ENCODE measurements around the gene ZNF688. TPM values are rescaled to one million over a fixed set of nuclear protein-coding genes. Genes with fewer than 3 reads are reported as not detected.

The ZNF688 gene
- total and polyA plus RNA-seq, 5 donors from 2014 or later = 12.1 to 59.1 (median 50.0) TPM

DNA sequence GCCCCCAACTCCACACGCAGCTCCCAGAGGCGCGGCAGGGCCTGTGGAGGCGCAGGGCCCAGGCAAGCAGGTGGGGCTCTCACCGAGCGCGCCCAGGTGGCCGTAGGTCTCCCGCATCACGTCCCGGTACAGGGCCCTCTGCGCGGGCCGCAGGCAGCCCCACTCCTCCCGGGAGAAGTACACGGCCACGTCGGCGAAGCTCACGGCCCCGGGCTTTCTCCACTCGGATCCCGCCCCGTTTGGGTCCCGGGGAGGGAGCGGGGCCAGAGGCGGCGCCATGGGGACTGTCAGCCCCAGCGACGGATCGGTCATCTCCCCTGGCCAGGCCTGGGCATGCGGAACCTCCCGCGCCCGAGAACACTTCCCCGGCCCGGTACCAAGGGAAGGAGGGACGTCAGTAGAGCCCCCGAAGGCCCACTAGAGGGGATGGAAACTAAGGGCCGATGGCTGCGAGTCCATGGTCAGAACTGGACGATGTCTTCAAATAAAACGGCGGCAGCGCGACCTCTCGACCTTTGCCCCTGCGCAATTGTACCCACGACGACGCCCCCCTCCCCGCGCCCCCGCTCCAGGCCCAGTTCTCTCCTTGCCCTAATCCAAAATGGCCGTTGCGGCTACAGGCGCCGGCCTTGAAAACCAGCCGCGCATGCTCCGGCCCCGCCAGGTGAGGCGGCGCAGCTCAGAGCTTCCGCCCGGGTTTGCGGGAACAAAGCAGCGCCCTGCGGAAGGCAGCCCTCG is 37.0 kb downstream of the ZNF688 start, which contains the start of gene ZNF747:
ZNF747 (minus strand) TSS at position 491 of the 738 bp plus-strand sequence; CDS start at position 312, 179 bp downstream.
- peak within 1 kb of the TSS; percentile 94 for H3K4me3 ChIP-seq (ENCODE audit: low read depth, low read length)
- peak within 1 kb of the TSS; percentile 89 to 99 (median 96) for H3K4me3 Mint-ChIP-seq
- peaks cover 14% of the 10 kb centered on the region for H3K36me3 Mint-ChIP-seq
- H3K4me1 Mint-ChIP-seq = peaks cover 10 to 61% (median 25%) of the 10 kb centered on the region in 4 donors
- peaks cover 5% of the 10 kb centered on the region for H3K36me3 ChIP-seq (ENCODE audit: control insufficient read depth, insufficient read depth, low read length)
- H3K4me1 ChIP-seq (ENCODE audit: control insufficient read depth, insufficient read depth, low read length, poor library complexity, severe bottlenecking) = peaks cover 32% of the 10 kb centered on the region
- peak within 1 kb of the TSS; percentile 90 for H3K27ac ChIP-seq (ENCODE audit: insufficient read depth, low read length, poor library complexity, severe bottlenecking)
- no peaks in the 10 kb centered on the region for H3K9me3 Mint-ChIP-seq
- no peaks in the 10 kb centered on the region for H3K9me3 ChIP-seq (ENCODE audit: control insufficient read depth in 2 of 2, low read length in 2 of 2)
- DNase-seq (peak; percentile 88 to 94 (median 91)), ATAC-seq (ENCODE audit: low read depth in 2 of 2) (peak; percentile 76 to 82)
- H3K27ac Mint-ChIP-seq = peak within 1 kb of the TSS; percentile 96 to 99 (median 98)
- H3K27me3 ChIP-seq (ENCODE audit: control insufficient read depth, insufficient read depth, low read length) = no peaks in the 10 kb centered on the region
- no peaks in the 10 kb centered on the region for H3K27me3 Mint-ChIP-seq

DNA sequence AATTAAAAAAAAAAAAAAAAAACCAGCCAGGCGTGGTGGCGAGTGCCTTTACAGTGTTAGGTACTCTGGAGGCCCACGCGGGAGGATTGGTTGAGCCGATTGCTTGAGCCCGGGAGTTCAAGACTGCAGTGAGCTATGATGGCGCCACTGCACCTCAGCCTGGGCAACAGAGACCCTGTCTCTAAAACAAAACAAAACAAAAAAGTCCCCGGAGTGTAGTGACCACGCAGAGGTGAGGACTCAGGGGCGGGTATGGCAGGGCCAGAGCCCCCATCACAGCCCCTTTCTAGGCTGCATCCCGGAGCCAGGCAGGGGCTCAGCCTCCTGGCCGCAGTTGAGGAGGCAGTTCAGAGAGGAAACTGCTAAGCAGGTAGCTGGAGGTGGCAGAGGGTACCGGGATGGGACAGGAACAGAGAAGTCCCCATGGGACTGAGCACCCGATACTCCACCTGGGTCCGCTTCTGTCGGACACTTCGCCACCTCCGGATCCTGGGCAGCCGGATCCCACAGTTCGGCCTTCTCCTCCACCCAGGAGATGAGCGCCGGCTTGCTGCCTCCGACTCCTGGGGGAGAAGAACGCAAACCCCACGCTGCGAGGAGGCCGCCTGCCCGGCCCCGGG is 37.7 kb downstream of the ZNF688 start:
- Mint-ChIP-seq H3K9me3 (no peaks in the 10 kb centered on the region), H3K27me3 (no peaks in the 10 kb centered on the region), H3K27ac (peak overlapping the region; percentile 66 to 94 (median 77)), H3K36me3 (peaks cover 14% of the 10 kb centered on the region), H3K4me3 (peak overlapping the region; percentile 79 to 96 (median 90)), H3K4me1 (peaks cover 10 to 61% (median 26%) of the 10 kb centered on the region in 4 donors)
- DNase-seq (peak in 1 of 3 donors; percentile 44), ATAC-seq (ENCODE audit: low read depth in 2 of 2) (no peak)
- H3K27me3 ChIP-seq (ENCODE audit: control insufficient read depth, insufficient read depth, low read length) = no peaks in the 10 kb centered on the region
- H3K4me3 ChIP-seq (ENCODE audit: low read depth, low read length) = peak overlapping the region; percentile 44
- H3K9me3 ChIP-seq (ENCODE audit: control insufficient read depth in 2 of 2, low read length in 2 of 2) = no peaks in the 10 kb centered on the region
- H3K4me1 ChIP-seq (ENCODE audit: control insufficient read depth, insufficient read depth, low read length, poor library complexity, severe bottlenecking) = peaks cover 33% of the 10 kb centered on the region
- H3K27ac ChIP-seq (ENCODE audit: insufficient read depth, low read length, poor library complexity, severe bottlenecking) = peak overlapping the region; percentile 90
- H3K36me3 ChIP-seq (ENCODE audit: control insufficient read depth, insufficient read depth, low read length) = peaks cover 5% of the 10 kb centered on the region

DNA sequence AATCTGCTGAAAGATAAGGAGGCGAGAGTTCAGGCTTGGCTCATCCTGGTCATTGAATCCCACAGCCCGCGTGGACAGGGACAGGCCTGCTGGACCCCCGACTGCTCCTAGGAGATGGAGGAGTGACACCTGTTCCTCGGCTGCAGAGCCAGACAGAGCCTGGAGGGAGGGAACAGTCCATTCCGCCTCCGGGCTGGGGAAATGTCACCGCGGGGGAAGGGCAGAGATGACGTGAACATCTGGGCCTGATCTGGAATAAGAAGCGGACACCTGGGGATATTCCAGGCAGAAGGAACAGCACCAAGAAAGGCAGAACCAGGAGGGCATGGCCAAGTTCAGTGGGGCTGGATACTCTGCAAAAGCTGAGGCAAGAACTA is 38.4 kb downstream of the ZNF688 start:
- peaks cover 37% of the 10 kb centered on the region for H3K4me1 ChIP-seq (ENCODE audit: control insufficient read depth, insufficient read depth, low read length, poor library complexity, severe bottlenecking)

DNA sequence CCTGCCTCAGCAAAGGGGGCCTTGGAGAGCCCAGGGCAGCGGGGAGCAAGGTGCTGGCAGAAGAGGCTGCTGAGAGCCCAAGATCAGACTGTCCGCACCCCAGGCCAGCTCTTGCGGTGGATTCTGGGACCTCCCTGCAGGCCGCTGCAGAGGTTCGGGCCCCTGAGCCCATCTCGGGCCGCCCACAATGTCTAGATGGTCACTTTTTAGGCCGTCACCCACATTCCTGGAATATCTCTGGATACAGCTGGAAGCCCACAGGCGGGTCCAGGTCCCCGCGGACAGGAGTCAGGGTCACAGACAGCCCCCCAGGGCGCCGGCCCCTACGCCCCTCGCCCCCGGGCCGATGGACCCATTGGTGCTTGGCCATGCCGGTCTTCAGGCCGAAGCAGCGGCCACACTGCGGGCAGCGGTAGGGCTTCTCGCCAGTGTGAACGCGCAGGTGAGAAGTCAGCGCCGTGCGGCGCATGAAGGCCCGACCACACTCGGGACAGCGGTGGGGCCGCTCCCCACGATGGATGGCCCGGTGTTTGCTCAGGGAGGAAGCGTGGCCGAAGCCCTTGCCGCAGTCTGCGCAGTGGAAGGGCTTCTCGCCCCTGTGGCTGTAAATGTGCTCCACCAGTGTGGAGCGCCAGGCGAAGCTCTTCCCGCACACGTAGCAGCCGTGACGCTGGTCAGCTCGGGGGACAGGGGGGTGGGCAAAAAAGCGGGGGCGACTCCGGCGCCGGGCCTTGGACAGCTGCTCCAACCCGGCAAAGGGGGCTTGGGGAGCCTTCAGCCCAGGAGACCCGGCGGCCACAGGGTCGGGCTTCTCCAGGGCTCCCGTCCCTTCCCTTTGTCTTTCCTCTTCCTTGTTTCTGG is 39.0 kb downstream of the ZNF688 start:
- Mint-ChIP-seq H3K4me1 (peaks cover 16 to 61% (median 31%) of the 10 kb centered on the region in 4 donors), H3K27ac (no peak overlapping the region), H3K4me3 (peak overlapping the region; percentile 21 to 89 (median 55)), H3K9me3 (no peaks in the 10 kb centered on the region), H3K36me3 (peaks cover 9% of the 10 kb centered on the region), H3K27me3 (no peaks in the 10 kb centered on the region)
- Histone ChIP-seq H3K36me3 (ENCODE audit: control insufficient read depth, insufficient read depth, low read length) (peaks cover 5% of the 10 kb centered on the region), H3K27ac (ENCODE audit: insufficient read depth, low read length, poor library complexity, severe bottlenecking) (no peak overlapping the region), H3K27me3 (ENCODE audit: control insufficient read depth, insufficient read depth, low read length) (no peaks in the 10 kb centered on the region), H3K4me3 (ENCODE audit: low read depth, low read length) (no peak overlapping the region), H3K4me1 (ENCODE audit: control insufficient read depth, insufficient read depth, low read length, poor library complexity, severe bottlenecking) (peaks cover 42% of the 10 kb centered on the region), H3K9me3 (ENCODE audit: control insufficient read depth in 2 of 2, low read length in 2 of 2) (no peaks in the 10 kb centered on the region)
- ATAC-seq (ENCODE audit: low read depth in 2 of 2) (no peak), DNase-seq (no peak)

More for the DNA sequence above, 38.4 kb downstream of the ZNF688 start:
- Histone ChIP-seq H3K36me3 (ENCODE audit: control insufficient read depth, insufficient read depth, low read length) (peaks cover 5% of the 10 kb centered on the region), H3K27me3 (ENCODE audit: control insufficient read depth, insufficient read depth, low read length) (no peaks in the 10 kb centered on the region), H3K4me3 (ENCODE audit: low read depth, low read length) (no peak overlapping the region), H3K9me3 (ENCODE audit: control insufficient read depth in 2 of 2, low read length in 2 of 2) (no peaks in the 10 kb centered on the region), H3K27ac (ENCODE audit: insufficient read depth, low read length, poor library complexity, severe bottlenecking) (no peak overlapping the region)
- peak overlapping the region; percentile 54 to 83 (median 76) for H3K4me3 Mint-ChIP-seq
- no peaks in the 10 kb centered on the region for H3K9me3 Mint-ChIP-seq
- peaks cover 14% of the 10 kb centered on the region for H3K36me3 Mint-ChIP-seq
- H3K27me3 Mint-ChIP-seq = no peaks in the 10 kb centered on the region
- peaks cover 10 to 61% (median 29%) of the 10 kb centered on the region in 4 donors for H3K4me1 Mint-ChIP-seq
- H3K27ac Mint-ChIP-seq = peak overlapping the region; percentile 59 to 77 (median 77)
- DNase-seq (no peak), ATAC-seq (ENCODE audit: low read depth in 2 of 2) (no peak)

DNA sequence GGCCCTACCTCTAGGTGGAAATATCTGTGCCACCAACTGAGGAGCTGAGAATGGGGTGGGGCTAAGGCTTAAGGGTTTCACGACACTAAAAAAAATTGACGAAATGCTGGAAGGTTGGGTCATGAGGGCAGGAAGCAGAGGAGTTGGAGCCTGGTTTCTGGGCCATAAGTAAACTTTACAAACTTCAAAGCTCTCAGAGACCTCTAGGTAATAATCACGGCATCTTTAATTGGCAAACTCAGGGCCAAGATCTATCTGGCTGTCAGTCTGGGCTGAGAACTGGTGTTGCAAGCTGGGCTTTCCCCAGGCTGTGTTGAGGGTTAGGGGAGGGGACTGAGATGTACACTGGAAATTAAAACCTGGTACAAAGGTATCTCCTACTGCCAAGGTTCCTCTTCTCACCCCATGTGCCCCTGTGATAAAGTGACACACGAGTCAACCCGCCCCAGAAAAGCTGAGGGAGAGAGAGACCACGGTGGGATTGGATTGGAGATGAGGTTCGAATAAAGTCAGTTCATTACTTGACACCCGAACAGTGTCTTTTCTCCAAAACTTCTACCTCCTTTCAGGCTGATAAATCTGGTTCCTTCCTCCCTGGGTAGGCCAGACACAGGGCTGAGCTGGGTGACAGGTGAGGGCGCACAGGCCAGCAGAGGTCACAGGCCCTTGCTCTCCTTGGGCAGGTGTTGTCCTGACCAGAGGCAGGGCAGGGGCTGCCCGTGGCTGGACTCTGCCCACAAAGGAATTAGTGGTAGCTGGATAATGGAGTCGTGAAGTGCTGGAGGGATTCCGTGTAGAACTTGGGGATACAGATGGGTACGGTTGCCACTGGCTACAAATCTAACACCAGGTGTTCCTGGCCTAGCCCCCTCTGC is 41.1 kb downstream of the ZNF688 start:
- H3K9me3 Mint-ChIP-seq = peaks cover 0 to 2% (median 0%) of the 10 kb centered on the region in 7 donors
- H3K9me3 ChIP-seq (ENCODE audit: control insufficient read depth in 2 of 2, low read length in 2 of 2) = no peaks in the 10 kb centered on the region
- peaks cover 5% of the 10 kb centered on the region for H3K36me3 ChIP-seq (ENCODE audit: control insufficient read depth, insufficient read depth, low read length)
- H3K27me3 ChIP-seq (ENCODE audit: control insufficient read depth, insufficient read depth, low read length) = no peaks in the 10 kb centered on the region
- no peak overlapping the region for H3K4me3 ChIP-seq (ENCODE audit: low read depth, low read length)
- peak overlapping the region in 2 of 4 donors; percentile 33 to 89 for H3K4me3 Mint-ChIP-seq
- DNase-seq = peak in 1 of 3 donors; percentile 52
- no peak for ATAC-seq (ENCODE audit: low read depth in 2 of 2)
- H3K27ac Mint-ChIP-seq = peak overlapping the region in 2 of 3 donors; percentile 64 to 89
- H3K4me1 Mint-ChIP-seq = peaks cover 7 to 50% (median 21%) of the 10 kb centered on the region in 4 donors
- peaks cover 9% of the 10 kb centered on the region for H3K36me3 Mint-ChIP-seq
- H3K4me1 ChIP-seq (ENCODE audit: control insufficient read depth, insufficient read depth, low read length, poor library complexity, severe bottlenecking) = peaks cover 36% of the 10 kb centered on the region
- no peaks in the 10 kb centered on the region for H3K27me3 Mint-ChIP-seq
- H3K27ac ChIP-seq (ENCODE audit: insufficient read depth, low read length, poor library complexity, severe bottlenecking) = no peak overlapping the region

- ATAC-seq (ENCODE audit: low read depth in 2 of 2) (no peak), DNase-seq (no peak)
- Mint-ChIP-seq H3K4me3 (peak overlapping the region; percentile 36 to 89 (median 75)), H3K27ac (peak overlapping the region in 2 of 3 donors; percentile 72 to 94), H3K27me3 (no peaks in the 10 kb centered on the region), H3K4me1 (peaks cover 7 to 44% (median 16%) of the 10 kb centered on the region in 4 donors), H3K9me3 (peaks cover 0 to 2% (median 0%) of the 10 kb centered on the region in 7 donors), H3K36me3 (peaks cover 9% of the 10 kb centered on the region)
- H3K4me3 ChIP-seq (ENCODE audit: low read depth, low read length) = no peak overlapping the region
- peak overlapping the region; percentile 47 for H3K27ac ChIP-seq (ENCODE audit: insufficient read depth, low read length, poor library complexity, severe bottlenecking)
- no peaks in the 10 kb centered on the region for H3K27me3 ChIP-seq (ENCODE audit: control insufficient read depth, insufficient read depth, low read length)
- peaks cover 5% of the 10 kb centered on the region for H3K36me3 ChIP-seq (ENCODE audit: control insufficient read depth, insufficient read depth, low read length)
- H3K4me1 ChIP-seq (ENCODE audit: control insufficient read depth, insufficient read depth, low read length, poor library complexity, severe bottlenecking) = peaks cover 25% of the 10 kb centered on the region
- H3K9me3 ChIP-seq (ENCODE audit: control insufficient read depth in 2 of 2, low read length in 2 of 2) = no peaks in the 10 kb centered on the region
Measured at GRCh38 chr16:30528799-30529457, 42.6 kb downstream of the ZNF688 start.
